WTC11 (cell line): ENCODE data around the gene AGL. TPM values are rescaled to one million over a fixed set of nuclear protein-coding genes. Genes with fewer than 3 reads are reported as not detected.
A peak's percentile ranks its signal among the peaks of the same experiment; 100 is the strongest.

Source experiments
- ATAC-seq: fragments of 200-7000 bp; cut with Tn5 transposase; 2 replicates; pipeline ENCODE4 v1.10.0; 2021; ENCODE audit warnings: mild to moderate bottlenecking, moderate library complexity
- CTCF ChIA-PET: fragments of 300-600 bp; sonication (Branson Sonifier 250); formaldehyde crosslinking; loops from one replicate; lab custom pipeline; 2021; ENCODE audit warnings: antibody characterized with exemption; lab: Charles Lee
- POLR2A ChIA-PET: fragments of 350-600 bp; sonication (Branson Sonifier 250); formaldehyde crosslinking; loops from one replicate; lab custom pipeline; 2021; ENCODE audit warnings: antibody characterized with exemption; lab: Charles Lee
- DNase-seq: peaks from one replicate; pipeline ENCODE4 v3.0.0; 2021; ENCODE audit warnings: low spot score
- H3K27ac Mint-ChIP-seq: 2 replicates; pipeline ENCODE4 v1.8.0; 2021; ENCODE audit warnings: mixed read lengths
- H3K27me3 Mint-ChIP-seq: 2 replicates; pipeline ENCODE4 v1.8.0; 2021; ENCODE audit warnings: low read depth, mild to moderate bottlenecking, moderate library complexity, mixed read lengths
- H3K36me3 Mint-ChIP-seq: 2 replicates; pipeline ENCODE4 v1.8.0; 2021; ENCODE audit warnings: mixed read lengths
- H3K4me1 Mint-ChIP-seq: 2 replicates; pipeline ENCODE4 v1.8.0; 2022; ENCODE audit warnings: mixed read lengths
- H3K4me3 Mint-ChIP-seq: 2 replicates; pipeline ENCODE4 v1.8.0; 2021; ENCODE audit warnings: mild to moderate bottlenecking, moderate library complexity, mixed read lengths
- H3K9me3 Mint-ChIP-seq: 2 replicates; pipeline ENCODE4 v1.8.0; 2021; ENCODE audit warnings: mixed read lengths
- AR ChIP-seq: fragments of 250-450 bp; sonication (Bioruptor Pico); IDR thresholded peaks from 2 replicates; pipeline ENCODE4 v1.9.0; 2021; ENCODE audit warnings: mild to moderate bottlenecking
- ATF1 ChIP-seq: sonication (generic); formaldehyde crosslinking; IDR thresholded peaks from 2 replicates; pipeline ENCODE4 v1.8.1; 2023; ENCODE audit warnings: mild to moderate bottlenecking, moderate library complexity, missing genetic modification reagents
- CREB1 ChIP-seq: sonication (generic); formaldehyde crosslinking; IDR thresholded peaks from 2 replicates; pipeline ENCODE4 v1.8.0; 2023; ENCODE audit warnings: mild to moderate bottlenecking, missing genetic modification reagents
- CREM ChIP-seq: sonication (generic); formaldehyde crosslinking; IDR thresholded peaks from 2 replicates; pipeline ENCODE4 v1.8.1; 2022; ENCODE audit warnings: mild to moderate bottlenecking, missing genetic modification reagents, moderate library complexity
- ESRRA ChIP-seq: sonication (generic); formaldehyde crosslinking; IDR thresholded peaks from 2 replicates; pipeline ENCODE4 v1.8.1; 2022; ENCODE audit warnings: mild to moderate bottlenecking, missing genetic modification reagents, borderline replicate concordance
- FOXK1 ChIP-seq: sonication (generic); formaldehyde crosslinking; IDR thresholded peaks from 2 replicates; pipeline ENCODE4 v1.8.0; 2022; ENCODE audit warnings: mild to moderate bottlenecking, moderate library complexity, missing genetic modification reagents
- FOXP1 ChIP-seq: sonication (generic); formaldehyde crosslinking; IDR thresholded peaks from 2 replicates; pipeline ENCODE4 v1.8.0; 2022; ENCODE audit warnings: missing genetic modification reagents, mild to moderate bottlenecking, moderate library complexity, borderline replicate concordance
- GABPB1 ChIP-seq: sonication (generic); formaldehyde crosslinking; IDR thresholded peaks from 2 replicates; pipeline ENCODE4 v1.8.1; 2023; ENCODE audit warnings: mild to moderate bottlenecking, missing genetic modification reagents
- GRHL2 ChIP-seq: fragments of 250-450 bp; sonication (Bioruptor Pico); IDR thresholded peaks from 2 replicates; pipeline ENCODE4 v1.8.0; 2022; ENCODE audit warnings: mild to moderate bottlenecking, moderate library complexity; ENCODE audit not compliant: insufficient replicate concordance, severe bottlenecking
- HMGA2 ChIP-seq: fragments of 250-450 bp; sonication (Bioruptor Pico); IDR thresholded peaks from 2 replicates; pipeline ENCODE4 v1.4.0; 2021; ENCODE audit warnings: mild to moderate bottlenecking, moderate library complexity
- IRF1 ChIP-seq: sonication (generic); formaldehyde crosslinking; IDR thresholded peaks from 2 replicates; pipeline ENCODE4 v1.8.0; 2023; ENCODE audit warnings: missing genetic modification reagents
- KAT7 ChIP-seq: sonication (generic); formaldehyde crosslinking; IDR thresholded peaks from 2 replicates; pipeline ENCODE4 v1.8.1; 2023; ENCODE audit warnings: missing genetic modification reagents, mild to moderate bottlenecking, borderline replicate concordance
- MYBL2 ChIP-seq: sonication (generic); formaldehyde crosslinking; IDR thresholded peaks from 2 replicates; pipeline ENCODE4 v1.8.1; 2023; ENCODE audit warnings: mild to moderate bottlenecking, moderate library complexity, missing genetic modification reagents
- NFE2L1 ChIP-seq: sonication (generic); formaldehyde crosslinking; IDR thresholded peaks from 2 replicates; pipeline ENCODE4 v1.8.1; 2023; ENCODE audit warnings: missing genetic modification reagents
- PRDM15 ChIP-seq: sonication (generic); formaldehyde crosslinking; IDR thresholded peaks from 2 replicates; pipeline ENCODE4 v1.8.0; 2022; ENCODE audit warnings: missing genetic modification reagents
- RELA ChIP-seq: sonication (generic); formaldehyde crosslinking; IDR thresholded peaks from 2 replicates; pipeline ENCODE4 v1.8.1; 2022; ENCODE audit warnings: missing genetic modification reagents, mild to moderate bottlenecking, borderline replicate concordance
- RORB ChIP-seq: fragments of 250-450 bp; sonication (Bioruptor Pico); IDR thresholded peaks from 2 replicates; pipeline ENCODE4 v1.9.0; 2021; ENCODE audit warnings: mild to moderate bottlenecking
- SMAD3 ChIP-seq: sonication (generic); formaldehyde crosslinking; IDR thresholded peaks from 2 replicates; pipeline ENCODE4 v1.8.0; 2022; ENCODE audit warnings: missing genetic modification reagents, mild to moderate bottlenecking, borderline replicate concordance
- SP1 ChIP-seq: sonication (generic); formaldehyde crosslinking; conservative IDR thresholded peaks from 2 replicates; pipeline ENCODE4 v1.8.1; 2022; ENCODE audit warnings: missing genetic modification reagents
- TCF7 ChIP-seq: sonication (generic); formaldehyde crosslinking; IDR thresholded peaks from 2 replicates; pipeline ENCODE4 v1.8.0; 2022; ENCODE audit warnings: mild to moderate bottlenecking, low read depth, missing genetic modification reagents, moderate library complexity
- ZBTB21 ChIP-seq: sonication (generic); formaldehyde crosslinking; IDR thresholded peaks from 2 replicates; pipeline ENCODE4 v1.8.1; 2023; ENCODE audit warnings: mild to moderate bottlenecking, missing genetic modification reagents, borderline replicate concordance
- ZMAT4 ChIP-seq: fragments of 250-450 bp; sonication (Bioruptor Pico); IDR thresholded peaks from 2 replicates; pipeline ENCODE4 v1.9.0; 2021; ENCODE audit warnings: mild to moderate bottlenecking
- ZNF396 ChIP-seq: fragments of 250-450 bp; sonication (Bioruptor Pico); IDR thresholded peaks from 2 replicates; pipeline ENCODE4 v1.8.0; 2021; ENCODE audit warnings: mild to moderate bottlenecking, moderate library complexity, borderline replicate concordance
- ZNF423 ChIP-seq: fragments of 250-450 bp; sonication (Bioruptor Pico); IDR thresholded peaks from 2 replicates; pipeline ENCODE4 v2.1.2; 2022; ENCODE audit warnings: mild to moderate bottlenecking, moderate library complexity
- ZSCAN18 ChIP-seq: fragments of 250-450 bp; sonication (Bioruptor Pico); IDR thresholded peaks from 2 replicates; pipeline ENCODE4 v2.1.2; 2022; ENCODE audit warnings: mild to moderate bottlenecking, moderate library complexity
- total RNA-seq: library from RNA; stranded (reverse); gene quantifications from 3 replicates; pipeline ENCODE4 v1.2.3, GENCODE V29; 2021

The AGL gene
- total RNA-seq, 1 experiment from 2014 or later = 22.5 TPM

GRCh38 chr1:99969729-99970621, 119.8 kb downstream of the AGL start, which contains the start of gene SLC35A3:
Gene SLC35A3 (plus strand): TSS chr1:99969996. CDS start chr1:99993555, 23,559 bp downstream.
- Mint-ChIP-seq H3K36me3 (no peaks in the 10 kb centered on the region), H3K9me3 (no peaks in the 10 kb centered on the region), H3K4me3 (peak within 1 kb of the TSS; percentile 99), H3K4me1 (peaks cover 22% of the 10 kb centered on the region), H3K27me3 (no peaks in the 10 kb centered on the region), H3K27ac (peak within 1 kb of the TSS; percentile 95)
- peak; percentile 92 for ATAC-seq
- peak; percentile 90 for DNase-seq
- CTCF ChIA-PET = interaction anchor here (1.6 kb wide), 1 partner anchor 12 kb away, joined by 4 read pairs; no protein-coding TSS in a partner anchor
- POLR2A ChIA-PET = interaction anchor here (0.6 to 1.6 kb wide), 8 partner anchors 9 to 383 kb away, joined by 3 to 8 read pairs (median 4); partner anchors contain the start of genes AGL, CDC14A, RTCA and SASS6
- TF ChIP-seq GABPB1 (peak; percentile 93), ESRRA (CRISPR knock-in tag) (peak; percentile 68; the same call in 1 of the 2 replicates), RELA (CRISPR knock-in tag) (no peak), MYBL2 (peak; percentile 84), HMGA2 (no peak), PRDM15 (CRISPR knock-in tag) (no peak), FOXP1 (peak; percentile 94), FOXK1 (CRISPR knock-in tag) (peak; percentile 84), CREB1 (CRISPR knock-in tag) (peak; percentile 77; the same call in 1 of the 2 replicates), KAT7 (CRISPR knock-in tag) (0 out of 2 replicates have a peak, but pooled peaks have one; percentile 43), AR (no peak), ZNF423 (0 out of 2 replicates have a peak, but pooled peaks have one; percentile 29), TCF7 (CRISPR knock-in tag) (no peak; the same call in 1 of the 2 replicates), ZMAT4 (CRISPR knock-in tag) (no peak), GRHL2 (CRISPR knock-in tag) (no peak), ZNF396 (CRISPR knock-in tag) (no peak), ATF1 (CRISPR knock-in tag) (no peak; the same call in 1 of the 2 replicates), RORB (CRISPR knock-in tag) (no peak), SMAD3 (CRISPR knock-in tag) (peak; percentile 72; the same call in 1 of the 2 replicates), NFE2L1 (CRISPR knock-in tag) (no peak), IRF1 (CRISPR knock-in tag) (0 out of 2 replicates have a peak, but pooled peaks have one; percentile 24), ZSCAN18 (CRISPR knock-in tag) (no peak), CREM (CRISPR knock-in tag) (peak; percentile 83), SP1 (CRISPR knock-in tag) (peak; percentile 92), ZBTB21 (CRISPR knock-in tag) (peak; percentile 95)
